GM21825 (cell line): ENCODE measurements around the gene COL6A5.

Source experiments
- ATAC-seq: cut with Tn5 transposase; IDR thresholded peaks from one replicate; pipeline ENCODE4 v1.9.1; 2021; ENCODE audit warnings: mild to moderate bottlenecking, moderate library complexity; ENCODE audit not compliant: unreplicated experiment

COL6A5 gene

GRCh38 chr3:130509008-130509407 lies 163.5 kb downstream of the COL6A5 start:
- ATAC-seq, result no peak

GRCh38 chr3:130514681-130515080 lies 169.2 kb downstream of the COL6A5 start:
- ATAC-seq, result no peak

GRCh38 chr3:130515755-130516154 lies 170.3 kb downstream of the COL6A5 start:
- no peak for ATAC-seq

GRCh38 chr3:130516645-130517512 lies 171.4 kb downstream of the COL6A5 start, which contains the start of gene COL6A6:
Gene COL6A6, plus strand, starts transcription at chr3:130517177. Its CDS starts 43,188 bp downstream, at chr3:130560365.
- ATAC-seq, result no peak

GRCh38 chr3:130517602-130518001 lies 172.1 kb downstream of the COL6A5 start:
- no peak for ATAC-seq

- no peak for ATAC-seq
Observed at GRCh38 chr3:130519754-130520153, 174.3 kb downstream of the COL6A5 start.

- ATAC-seq, result no peak
Observed at GRCh38 chr3:130522399-130522798, 176.9 kb downstream of the COL6A5 start.

- ATAC-seq, result no peak
Observed at GRCh38 chr3:130527426-130527825, 182.0 kb downstream of the COL6A5 start.

- ATAC-seq, result no peak
Observed at GRCh38 chr3:130528120-130528519, 182.6 kb downstream of the COL6A5 start.

GRCh38 chr3:130529486-130530215 lies 184.2 kb downstream of the COL6A5 start:
- ATAC-seq, result no peak

- no peak for ATAC-seq
Observed at GRCh38 chr3:130533247-130533646, 187.8 kb downstream of the COL6A5 start.
